Heart left ventricle (tissue), 16 donors: ENCODE measurements around the gene GADD45B. TPM values are rescaled to one million over a fixed set of nuclear protein-coding genes. Genes with fewer than 3 reads are reported as not detected.

Experiments
- ATAC-seq, 4 donors: fragments of 200-7000 bp; cut with Tn5 transposase; one replicate each; pipeline ENCODE4 v1.9.1; 2020 to 2022; ENCODE audit warnings: moderate library complexity in 4 of 4, mild to moderate bottlenecking in 3 of 4, moderate number of reproducible peaks in 1 of 4
- DNase-seq, 5 donors: peaks; one replicate each; pipeline ENCODE4 v3.0.0-alpha.2; 2020
- H3K27ac ChIP-seq, 12 donors: fragments of 200-600 bp; sonication (generic) in 4 of 12; one replicate each; pipeline versions ENCODE4 v1.5.0 to v1.8.0; 2016 to 2022; ENCODE audit warnings: mild to moderate bottlenecking in 2 of 12
- H3K27me3 ChIP-seq, 9 donors: fragments of 200-600 bp; sonication (generic) in 2 of 9; one replicate each; pipeline versions ENCODE4 v1.5.1 to v1.8.0; 2016 to 2022; ENCODE audit warnings: mild to moderate bottlenecking in 3 of 9
- H3K36me3 ChIP-seq, 9 donors: fragments of 200-600 bp; sonication (generic) in 2 of 9; one replicate each; pipeline versions ENCODE4 v1.5.0 to v1.8.0; 2018 to 2022; ENCODE audit warnings: mild to moderate bottlenecking in 2 of 9
- H3K4me1 ChIP-seq, 12 donors: fragments of 200-600 bp; sonication (generic) in 4 of 12; one replicate each; pipeline versions ENCODE4 v1.5.0 to v1.8.0; 2016 to 2022; ENCODE audit warnings: mild to moderate bottlenecking in 3 of 12
- H3K4me3 ChIP-seq, 12 donors: fragments of 200-600 bp; sonication (generic) in 4 of 12; one replicate each; pipeline versions ENCODE4 v1.5.0 to v1.8.0; 2017 to 2022; ENCODE audit warnings: mild to moderate bottlenecking in 9 of 12, moderate library complexity in 4 of 12
- H3K9me3 ChIP-seq, 12 donors: fragments of 200-600 bp; sonication (generic) in 4 of 12; one replicate each; pipeline versions ENCODE4 v1.5.0 to v1.8.0; 2016 to 2022; ENCODE audit warnings: mild to moderate bottlenecking in 1 of 12
- CTCF ChIP-seq, 12 donors: fragments of 200-600 bp; sonication (generic) in 4 of 12; IDR thresholded peaks; one replicate each; pipeline versions ENCODE4 v1.5.0 to v1.8.0; 2018 to 2022; ENCODE audit warnings: antibody characterized with exemption in 12 of 12, mild to moderate bottlenecking in 5 of 12
- POLR2A ChIP-seq, 2 donors: fragments of 450-650 bp; IDR thresholded peaks; one replicate each; pipeline ENCODE4 v1.6.1; 2017; ENCODE audit warnings: antibody characterized with exemption in 2 of 2, mild to moderate bottlenecking in 2 of 2, moderate library complexity in 2 of 2
- WGBS, 4 donors: extraction: QIAGEN DNeasy Blood & Tissue Kit in 2 of 4; methylation state at CpG; one replicate each; pipeline versions ENCODE4 v1.1.5 to v1.1.7; 2013 to 2018; 5-methylcytosine and 5-hydroxymethylcytosine counted together
- intact Hi-C, 10 donors: fragments of 100-400 bp; cut with DNase I; formaldehyde crosslinking; loops; one replicate each; pipeline versions ENCODE4 v1.11.1 to v1.14.2; 2022
- long read RNA-seq, 3 donors: library from polyadenylated mRNA; unstranded; transcript quantifications; one replicate each; pipeline ENCODE4 v2.0.0, GENCODE V29; 2020 to 2021
- polyA plus RNA-seq, 2 donors: library from polyadenylated mRNA; stranded (reverse); fragments of 200-250 nt; gene quantifications; one replicate each; pipeline ENCODE4 v1.2.3, GENCODE V29; 2013
- total RNA-seq, 9 donors: library from RNA; depleted of rRNA in 2 of 9; stranded (reverse); fragments of >200 nt in 2 of 9; fragmentation: NEBNext Ultra II Directional in 3 of 9; extraction: Animal tissue kit (Norgen Biotek cat#: 25700) in 3 of 9; gene quantifications; one replicate each; pipeline versions ENCODE4 v1.1.0 to v1.2.4, GENCODE V29; 2016 to 2023
- donor health status: ischemic (EF 13 %, LVEDD 7.1; RV severe dilation, severe dysfunction).
- donor health status: healthy with polysubstance abuse.
- donor health status: DM: no; HTN: yes; CAD: no.
- donor health status: DM: no; HTN: no; CAD: no.
- donor health status: ischemic (EF 25% LVEDD 6.9; RV normal size, moderate dysfunction).
- donor health status: ischemic (EF 25% LVEDD 5.7; RV mildly dilated, moderate dysfunction).
- donor health status: healthy.
- donor health status: DM: yes; HTN: yes; CAD: no.
- donor health status: ischemic (EF 35%, LVEDD 5.7; RV mildly dilated, moderate dysfunction).
- donor health status: nonischemic (EF 11% LVEDD 7.7; RV severe dilation, severe dysfunction).
- donor health status: DM: yes; HTN: yes; CAD: no.
- donor health status: PGD.
- donor health status: ischemic (EF 29% LVEDD 5.4; RV normal size, mild dysfunction).
- donor health status: nonischemic (EF 23%, LVEDD 6.1; RV moderate dilation, normal function).

GADD45B gene, protein sequence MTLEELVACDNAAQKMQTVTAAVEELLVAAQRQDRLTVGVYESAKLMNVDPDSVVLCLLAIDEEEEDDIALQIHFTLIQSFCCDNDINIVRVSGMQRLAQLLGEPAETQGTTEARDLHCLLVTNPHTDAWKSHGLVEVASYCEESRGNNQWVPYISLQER
- total RNA-seq = 100 to 1,000 TPM in 2 of 9 donors, 10 to 100 TPM in 7; 20.3 to 155 (median 46.6) TPM
- 10 to 100 TPM; 67.2 to 68.4 TPM for polyA plus RNA-seq
- long read RNA-seq, donor 1, transcript GADD45B-201 (4 exons, 1,373 nt) = major isoform, 8 of 12 reads
- long read RNA-seq, donor 1, partial matches to known transcripts = 2 of 12 reads
- long read RNA-seq, donor 1, other reads (novel, unspliced or antisense) = 2 of 12 reads
- long read RNA-seq, donor 2, transcript GADD45B-201 (4 exons, 1,373 nt) = major isoform, 36 of 44 reads
- long read RNA-seq, donor 2, partial matches to known transcripts = 2 of 44 reads
- long read RNA-seq, donor 2, other reads (novel, unspliced or antisense) = 6 of 44 reads
- long read RNA-seq, donor 3, transcript GADD45B-201 (4 exons, 1,373 nt) = major isoform, 8 of 8 reads
- long read RNA-seq, donor 3, partial matches to known transcripts = 0 of 8 reads
- long read RNA-seq, donor 3, other reads (novel, unspliced or antisense) = 0 of 8 reads

DNA sequence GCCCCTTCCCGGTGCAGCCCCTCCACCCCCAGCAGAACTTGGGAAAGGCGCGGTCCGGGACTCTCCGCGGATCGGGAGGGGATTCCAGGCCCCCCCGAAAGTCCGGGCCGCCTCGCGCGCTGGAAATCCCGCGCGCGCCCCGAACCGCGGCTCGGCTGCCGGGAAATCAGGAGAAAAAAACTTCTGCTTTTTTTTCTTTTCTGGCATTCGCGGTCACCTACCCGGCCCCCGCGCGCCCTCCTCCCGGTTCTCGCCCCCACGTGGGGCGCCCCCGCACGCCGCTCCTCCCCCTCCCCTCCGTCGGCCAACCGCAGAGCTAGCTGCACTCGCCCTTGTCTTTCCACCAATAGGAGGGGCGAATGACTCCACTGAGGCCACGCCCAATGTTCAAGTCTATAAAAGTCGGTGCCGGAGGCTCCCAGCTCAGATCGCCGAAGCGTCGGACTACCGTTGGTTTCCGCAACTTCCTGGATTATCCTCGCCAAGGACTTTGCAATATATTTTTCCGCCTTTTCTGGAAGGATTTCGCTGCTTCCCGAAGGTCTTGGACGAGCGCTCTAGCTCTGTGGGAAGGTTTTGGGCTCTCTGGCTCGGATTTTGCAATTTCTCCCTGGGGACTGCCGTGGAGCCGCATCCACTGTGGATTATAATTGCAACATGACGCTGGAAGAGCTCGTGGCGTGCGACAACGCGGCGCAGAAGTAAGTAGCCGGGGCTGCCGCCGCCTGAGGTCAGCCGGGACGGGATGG, at the start of gene GADD45B:
Gene GADD45B, plus strand, starts transcription at position 426 of the 749 bp plus-strand sequence. Its CDS starts 232 bp downstream, at position 658.
- Histone ChIP-seq H3K4me3 (peak within 1 kb of the TSS; percentile 60 to 98 (median 88)), H3K27ac (peak within 1 kb of the TSS; percentile 82 to 96 (median 91)), H3K27me3 (no peaks in the 10 kb centered on the region), H3K36me3 (peaks cover 0 to 14% (median 0%) of the 10 kb centered on the region in 9 donors), H3K4me1 (peaks cover 4 to 42% (median 28%) of the 10 kb centered on the region in 12 donors), H3K9me3 (no peaks in the 10 kb centered on the region)
- peak; percentile 98 for DNase-seq
- no peak for TF ChIP-seq CTCF (IDR thresholded peaks at IDR 0.05)
- peak; percentile 100 for TF ChIP-seq POLR2A (IDR thresholded peaks at IDR 0.05)
- 0 to 1% (median 0%) methylated on average over 27 to 70 of the region's 70 CpGs for WGBS, 4 donors
- peak; percentile 78 to 89 (median 84) for ATAC-seq
- intact Hi-C loops = loop anchor here in 9 of 10 donors (1.0 to 5.0 kb wide), 14 partner anchors 19 to 135 kb away; no protein-coding TSS in a partner anchor

GRCh38 chr19:2426611-2427428, 49.1 kb upstream of the GADD45B start:
- Histone ChIP-seq H3K27me3 (no peaks in the 10 kb centered on the region), H3K27ac (peak overlapping the region; percentile 94 to 100 (median 98)), H3K36me3 (peaks cover 0 to 19% (median 8%) of the 10 kb centered on the region in 9 donors), H3K4me1 (peaks cover 3 to 55% (median 30%) of the 10 kb centered on the region in 12 donors), H3K9me3 (no peaks in the 10 kb centered on the region), H3K4me3 (peak overlapping the region; percentile 64 to 96 (median 89))
- DNase-seq (peak in 3 of 5 donors; percentile 47 to 62 (median 55)), ATAC-seq (peak in 2 of 4 donors; percentile 16 to 20)
- TF ChIP-seq CTCF (IDR thresholded peaks at IDR 0.05) = no peak
- no peak for TF ChIP-seq POLR2A (IDR thresholded peaks at IDR 0.05)
- intact Hi-C loops = no loop called here
- 6 to 8% (median 7%) methylated on average over 50 to 66 of the region's 66 CpGs for WGBS, 4 donors

GRCh38 chr19:2427429-2428320, 48.3 kb upstream of the GADD45B start, which contains the start of gene TIMM13:
TIMM13 (minus strand) TSS chr19:2427586; CDS start chr19:2427533, 53 bp downstream.
- intact Hi-C loops = no loop called here
- DNase-seq (peak; percentile 96 to 99 (median 97)), ATAC-seq (peak; percentile 93 to 97 (median 93))
- Histone ChIP-seq H3K27me3 (no peaks in the 10 kb centered on the region), H3K27ac (peak within 1 kb of the TSS; percentile 94 to 100 (median 98)), H3K4me3 (peak within 1 kb of the TSS; percentile 64 to 96 (median 89)), H3K9me3 (no peaks in the 10 kb centered on the region), H3K36me3 (peaks cover 0 to 23% (median 11%) of the 10 kb centered on the region in 9 donors), H3K4me1 (peaks cover 3 to 54% (median 30%) of the 10 kb centered on the region in 12 donors)
- TF ChIP-seq POLR2A (IDR thresholded peaks at IDR 0.05) = peak in 1 of 2 donors; percentile 54
- TF ChIP-seq CTCF (IDR thresholded peaks at IDR 0.05) = no peak
- 0 to 1% (median 1%) methylated on average over 18 to 77 of the region's 77 CpGs for WGBS, 4 donors
